LoVo (cell line): ENCODE measurements around the gene ARMH1.
"Not testable (repeated sequence)": the region's sequence is repeated elsewhere in the genome, so short reads cannot be mapped to it uniquely, and the experiment has no call there.

Experiments used
- DNase-seq: peaks from one replicate; pipeline ENCODE4 v3.0.0-alpha.2; 2016; ENCODE audit warnings: low spot score

The ARMH1 gene

DNA sequence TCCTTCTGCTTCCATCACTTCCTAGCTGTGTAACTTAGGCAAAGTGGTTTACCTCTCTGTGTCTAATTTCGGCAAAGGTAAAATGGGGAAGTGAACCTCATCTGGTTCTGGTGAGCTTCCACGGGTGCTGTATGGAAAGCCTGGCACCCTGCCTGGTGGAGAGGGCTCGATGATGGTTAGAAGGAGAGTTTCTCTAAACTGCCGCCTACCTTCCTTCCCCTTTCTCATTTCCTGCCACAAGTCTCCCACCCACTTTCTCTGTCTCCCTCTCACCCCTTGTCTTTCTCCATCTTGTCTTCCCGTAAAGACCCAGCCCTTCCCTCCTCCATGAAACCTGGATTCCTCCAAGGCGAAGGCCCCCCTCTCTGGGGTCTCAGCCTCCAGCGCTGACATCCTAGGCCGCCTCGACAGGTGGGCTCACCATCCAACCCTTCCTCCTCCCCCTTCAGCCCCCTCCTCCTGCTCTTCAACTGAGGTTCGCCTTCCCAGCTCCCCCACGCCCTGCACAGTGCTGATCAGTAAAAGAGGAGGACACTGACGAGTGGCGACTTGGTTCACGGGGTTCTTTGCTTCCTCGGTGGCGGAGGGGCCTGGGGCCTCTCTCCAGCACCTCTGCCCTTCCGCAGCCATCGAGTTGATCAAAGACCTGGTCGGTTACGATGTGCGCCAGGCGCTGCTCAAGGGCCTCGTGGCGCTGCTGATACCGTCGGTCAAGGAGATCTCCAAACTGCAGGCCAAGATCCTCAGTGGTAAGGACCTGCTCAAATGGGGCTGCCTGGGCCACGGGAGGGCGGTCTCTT lies 49.2 kb downstream of the ARMH1 start:
- DNase-seq: no peak

DNA sequence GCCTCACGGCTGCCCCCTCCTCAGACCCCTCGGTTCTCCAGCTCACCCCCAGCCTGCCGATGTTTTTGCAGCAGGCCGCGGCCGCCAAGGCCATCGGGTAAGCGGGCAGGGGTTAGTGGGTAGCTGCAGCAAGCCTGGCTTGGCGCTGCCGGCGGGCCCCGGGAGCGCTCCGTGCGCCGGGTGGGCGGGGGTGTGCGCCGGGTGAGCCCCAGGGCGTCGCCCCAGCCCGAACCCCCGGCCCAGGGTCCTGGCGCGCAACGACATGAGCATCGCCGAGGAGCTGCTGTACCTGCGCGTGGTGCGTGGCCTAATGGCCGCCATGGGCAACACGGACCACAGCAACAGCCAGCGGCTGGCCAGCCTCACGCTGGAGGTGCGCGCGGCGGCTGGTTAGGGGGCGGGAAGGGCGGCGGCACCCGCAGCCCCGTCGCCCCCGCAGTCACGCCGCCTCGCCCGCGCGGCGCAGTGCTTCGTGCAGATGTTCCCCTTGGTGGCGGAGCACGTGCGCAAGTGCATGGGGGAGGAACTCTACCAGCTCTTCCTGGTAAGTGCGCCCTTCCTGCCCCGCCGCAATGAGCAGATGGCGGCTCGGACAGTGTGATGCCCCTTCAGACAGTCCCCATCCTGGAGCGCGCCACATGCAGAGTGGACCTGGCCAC lies 49.9 kb downstream of the ARMH1 start:
- DNase-seq: no peak

DNA sequence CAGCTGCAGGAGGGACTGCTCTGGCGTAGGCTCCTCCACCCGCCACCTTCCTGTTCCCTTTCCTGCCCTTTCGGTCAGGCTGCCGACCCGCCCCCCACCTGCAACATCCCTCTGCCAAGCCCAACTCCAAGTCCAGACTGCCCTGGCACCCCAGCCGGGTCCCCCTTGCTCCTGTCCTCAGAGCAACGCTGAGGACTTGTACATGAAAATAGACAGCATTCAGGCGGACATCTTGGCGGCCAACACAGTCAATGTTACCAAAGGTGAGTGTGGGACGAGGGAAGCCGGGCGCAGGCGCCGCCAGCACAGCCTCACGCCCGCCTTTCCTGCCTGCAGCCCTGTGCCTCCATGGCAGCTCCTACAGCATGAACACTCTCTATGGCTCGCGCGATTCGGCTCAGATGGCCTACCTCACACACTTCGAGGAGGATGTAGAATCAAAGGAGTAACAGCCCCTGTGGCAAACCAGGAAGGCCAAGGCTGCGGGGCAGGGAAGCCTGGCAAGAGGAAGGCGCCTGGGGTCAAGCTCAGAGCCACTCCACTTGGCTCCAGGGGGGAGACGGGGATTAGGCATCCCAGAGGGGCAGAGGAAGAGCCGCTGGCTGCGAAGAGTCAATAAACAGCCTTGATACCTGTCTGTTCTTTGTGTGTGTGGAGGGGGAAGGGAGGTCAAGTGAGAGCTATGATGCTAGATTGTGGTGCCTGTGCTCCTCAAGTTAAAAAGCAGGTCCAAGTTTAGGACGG lies 50.6 kb downstream of the ARMH1 start:
- DNase-seq: no peak

DNA sequence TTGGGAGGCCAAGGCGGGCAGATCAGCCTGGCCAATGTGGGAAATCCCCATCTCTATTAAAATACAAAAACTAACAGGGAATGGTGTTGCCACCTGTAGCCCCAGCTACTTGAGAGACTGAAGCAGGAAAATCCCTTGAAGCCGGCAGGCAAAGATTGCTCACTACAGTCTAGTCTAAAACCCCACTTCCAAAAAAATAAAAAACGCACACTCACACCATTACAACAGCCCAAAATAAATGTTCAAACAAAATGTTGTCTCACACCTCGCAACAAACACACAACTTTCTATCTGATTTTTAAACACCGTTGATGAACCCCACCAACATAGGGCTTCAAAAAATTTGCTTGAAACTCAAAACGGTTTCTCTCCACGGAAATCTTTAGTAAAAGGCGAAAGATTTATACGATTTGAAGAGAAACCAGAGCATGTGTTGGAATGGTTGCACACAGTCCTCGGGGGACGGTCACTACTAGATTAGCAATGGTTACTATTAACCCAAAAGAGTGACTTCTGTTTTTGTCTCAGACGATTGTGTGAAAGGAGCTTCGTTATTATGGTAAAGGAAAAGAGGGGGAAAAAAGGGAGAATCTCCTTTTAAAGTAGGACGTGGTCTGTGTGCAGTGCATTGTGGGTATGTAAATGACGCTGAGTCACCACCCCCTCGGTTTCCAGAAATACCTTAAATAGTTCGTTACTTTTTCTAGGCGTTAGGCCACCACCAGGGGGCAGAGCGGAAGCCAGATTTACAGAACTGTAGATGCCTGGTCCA lies 56.4 kb downstream of the ARMH1 start, which contains the start of gene RNU5D-1:
Gene RNU5D-1 (minus strand): TSS at position 430 of the 772 bp plus-strand sequence.
- DNase-seq: peak; percentile 96

DNA sequence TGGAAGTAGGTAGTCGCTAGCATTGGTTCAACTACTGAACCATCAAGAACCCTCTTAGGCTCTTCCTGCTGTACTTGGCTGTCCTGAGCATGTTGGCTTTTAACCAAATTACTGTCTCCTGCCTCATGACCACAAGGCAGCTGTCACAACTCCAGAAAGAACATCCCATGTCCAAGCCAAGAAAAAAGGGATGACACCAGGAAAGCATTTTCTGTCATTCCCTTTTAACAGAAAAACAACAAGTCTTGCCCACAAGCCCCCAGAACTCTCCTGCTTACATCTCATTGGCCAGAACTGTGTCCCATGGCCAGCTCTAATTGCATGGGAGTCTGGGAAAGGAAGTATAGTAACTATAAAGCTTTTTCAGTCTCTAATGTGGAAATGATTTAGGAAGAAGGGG lies 58.9 kb downstream of the ARMH1 start:
- peak; percentile 21 for DNase-seq

DNA sequence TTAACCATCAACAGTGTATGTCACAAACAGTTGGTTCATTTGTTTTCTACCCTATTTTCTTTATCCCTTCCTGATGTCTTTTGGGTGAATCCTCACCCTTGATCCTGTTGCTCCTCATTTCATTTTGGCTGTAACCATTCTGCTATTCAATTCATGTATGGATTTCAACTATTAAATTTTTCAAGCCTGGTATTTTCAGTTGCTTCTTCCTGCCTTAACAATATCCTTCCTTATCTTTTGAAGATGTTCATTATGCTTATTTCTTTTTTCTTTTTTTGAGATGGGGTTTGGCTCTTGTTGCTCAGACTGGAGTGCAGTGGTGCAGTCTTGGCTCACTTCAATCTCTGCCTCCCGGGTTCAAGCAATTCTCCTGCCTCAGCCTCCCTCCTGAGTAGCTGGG lies 59.3 kb downstream of the ARMH1 start:
- no peak for DNase-seq

DNA sequence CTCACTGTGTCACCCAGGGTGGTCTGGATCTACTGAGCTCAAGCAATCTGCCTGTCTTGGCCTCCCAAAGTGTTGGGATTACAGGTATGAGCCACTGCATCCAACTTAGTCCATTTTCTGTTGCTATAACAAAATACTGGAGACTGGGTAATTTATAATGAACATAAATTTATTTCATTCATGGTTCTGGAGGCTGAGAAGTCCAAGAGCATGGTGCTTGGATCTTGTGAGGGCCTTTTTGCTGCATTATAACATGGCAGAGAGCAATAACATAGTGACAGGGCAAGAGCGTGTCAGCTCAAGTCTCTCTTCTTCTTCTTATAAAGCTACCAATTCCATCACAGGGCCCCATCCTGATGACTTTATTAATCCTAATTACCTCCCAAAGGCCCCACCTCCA lies 61.5 kb downstream of the ARMH1 start:
- DNase-seq: no peak

DNA sequence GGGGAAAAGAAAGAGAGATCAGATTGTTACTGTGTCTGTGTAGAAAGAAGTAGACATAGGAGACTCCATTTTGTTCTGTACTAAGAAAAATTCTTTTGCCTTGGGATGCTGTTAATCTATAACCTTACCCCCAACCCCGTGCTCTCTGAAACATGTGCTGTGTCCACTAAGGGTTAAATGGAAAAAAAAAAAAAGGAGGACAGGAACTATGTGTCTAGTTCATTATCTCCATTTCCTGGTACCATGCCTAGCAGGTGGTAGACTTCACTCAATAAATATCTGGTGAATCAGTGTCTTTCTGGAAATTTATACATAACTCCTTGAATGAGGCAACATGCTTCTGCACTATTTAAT lies 64.4 kb downstream of the ARMH1 start:
- not testable (repeated sequence) for DNase-seq

DNA sequence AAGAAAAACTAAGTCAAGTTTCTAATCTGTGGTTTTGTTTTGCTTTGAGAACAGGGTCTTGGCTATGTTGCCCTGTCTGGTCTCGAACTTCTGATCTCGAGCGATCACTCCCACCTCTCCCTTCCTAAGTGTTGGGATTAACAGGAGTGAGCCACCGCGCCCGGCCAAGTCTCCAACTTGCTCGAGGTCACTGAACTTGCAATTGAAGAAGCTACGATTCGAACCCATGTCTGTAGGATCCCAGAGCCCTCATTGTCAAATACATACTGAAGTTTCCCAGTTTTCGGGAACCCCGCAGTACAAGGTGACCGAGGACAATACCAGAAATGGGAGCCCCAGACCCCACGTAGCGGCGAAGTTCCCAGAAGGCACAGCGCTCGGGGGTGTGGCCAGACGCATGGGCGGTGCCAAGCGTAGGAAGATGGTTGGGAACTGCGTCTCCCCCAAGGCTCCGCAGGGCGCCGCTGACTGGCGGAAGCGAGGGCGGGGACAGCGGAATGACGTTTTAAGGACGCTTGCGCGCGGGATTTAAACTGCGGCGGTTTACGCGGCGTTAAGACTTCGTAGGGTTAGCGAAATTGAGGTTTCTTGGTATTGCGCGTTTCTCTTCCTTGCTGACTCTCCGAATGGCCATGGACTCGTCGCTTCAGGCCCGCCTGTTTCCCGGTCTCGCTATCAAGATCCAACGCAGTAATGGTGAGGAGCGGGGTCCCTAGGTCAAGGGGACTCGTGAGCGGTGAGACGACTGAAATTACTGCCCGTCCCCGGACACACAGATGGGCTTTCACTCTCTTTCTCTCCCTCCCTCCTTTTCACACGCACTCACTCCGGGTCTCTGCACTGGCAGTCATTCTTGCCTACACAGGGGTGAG lies 65.0 kb downstream of the ARMH1 start, which contains the start of gene KIF2C:
Gene KIF2C (plus strand): TSS at position 531 of the 872 bp plus-strand sequence. CDS start 96 bp downstream, at position 627.
- peak; percentile 99 for DNase-seq

DNA sequence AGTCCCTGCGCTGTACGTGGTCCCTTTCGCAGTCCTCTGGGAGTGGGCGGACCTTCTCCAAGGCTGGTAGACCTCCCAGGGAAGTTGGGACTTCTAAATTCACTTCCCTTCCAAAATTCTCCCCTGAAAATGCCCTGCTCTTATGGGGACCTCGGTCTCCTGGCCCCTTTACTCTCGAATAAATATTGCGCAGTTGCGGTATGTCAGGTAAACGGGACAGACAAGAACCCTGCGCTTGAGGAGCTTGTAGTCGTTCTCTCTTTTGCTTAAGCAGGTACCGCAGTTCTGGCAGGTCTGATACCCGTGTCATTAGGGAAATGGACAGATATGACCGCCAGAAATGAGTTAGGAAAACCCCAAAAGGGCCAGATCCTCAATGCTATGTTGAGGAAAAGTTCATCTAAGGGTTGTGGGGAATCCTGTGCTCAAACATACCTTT lies 65.7 kb downstream of the ARMH1 start:
- no peak for DNase-seq

DNA sequence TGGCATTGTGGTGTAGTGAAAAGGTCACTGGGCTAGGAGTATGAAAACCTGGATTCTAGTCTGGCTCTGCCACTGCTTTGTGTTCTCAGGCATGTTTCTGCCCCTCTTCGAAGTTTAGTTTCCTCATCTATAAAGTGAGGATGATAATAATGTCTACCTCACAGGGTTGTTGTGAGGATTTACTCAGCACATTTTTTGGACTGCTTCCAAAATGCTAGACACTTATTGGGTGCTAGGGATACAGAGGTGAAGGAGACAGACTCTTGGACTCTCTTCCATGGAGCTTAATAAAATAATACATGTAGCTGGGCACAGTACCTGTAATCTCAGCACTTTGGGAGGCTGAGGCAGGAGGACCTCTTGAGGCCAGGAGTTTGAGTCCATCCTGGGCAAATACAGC lies 68.7 kb downstream of the ARMH1 start:
- no peak for DNase-seq

DNA sequence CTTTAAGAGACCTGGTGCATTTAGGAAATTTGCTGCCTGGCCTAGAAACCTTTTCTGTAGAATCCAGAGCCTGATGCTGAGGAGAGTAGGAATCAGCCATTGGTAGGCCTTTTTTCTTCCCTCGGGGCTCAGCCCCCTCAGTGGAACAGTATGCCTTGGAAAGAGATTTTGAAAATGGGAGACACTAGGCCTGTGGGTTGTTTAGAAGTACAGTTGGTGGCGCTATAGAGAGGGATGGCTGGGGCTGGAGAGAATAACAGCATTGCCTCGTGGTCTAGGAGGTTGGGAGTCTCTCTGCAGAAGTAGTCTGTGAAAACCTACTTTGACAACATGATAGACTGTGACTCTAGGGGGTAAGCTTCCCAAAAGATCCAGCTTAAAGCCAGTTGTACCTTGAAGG lies 73.4 kb downstream of the ARMH1 start:
- DNase-seq: no peak

DNA sequence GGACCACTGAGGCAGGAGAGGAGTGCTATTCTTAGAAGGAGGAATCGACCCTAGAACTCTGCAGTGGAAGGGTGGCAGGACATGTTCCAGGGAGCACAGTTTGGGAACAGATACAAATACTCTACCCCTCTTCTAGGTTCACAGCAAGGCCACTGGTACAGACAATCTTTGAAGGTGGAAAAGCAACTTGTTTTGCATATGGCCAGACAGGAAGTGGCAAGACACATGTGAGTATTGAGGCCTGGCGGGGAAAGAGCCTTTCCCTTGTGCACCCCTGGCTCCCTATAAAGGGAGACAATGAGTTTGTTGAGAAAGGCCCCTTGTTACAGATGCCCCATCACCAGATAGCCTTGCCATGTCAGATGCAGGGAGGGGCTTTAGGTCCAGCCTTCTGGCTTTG lies 82.9 kb downstream of the ARMH1 start:
- DNase-seq: no peak

DNA sequence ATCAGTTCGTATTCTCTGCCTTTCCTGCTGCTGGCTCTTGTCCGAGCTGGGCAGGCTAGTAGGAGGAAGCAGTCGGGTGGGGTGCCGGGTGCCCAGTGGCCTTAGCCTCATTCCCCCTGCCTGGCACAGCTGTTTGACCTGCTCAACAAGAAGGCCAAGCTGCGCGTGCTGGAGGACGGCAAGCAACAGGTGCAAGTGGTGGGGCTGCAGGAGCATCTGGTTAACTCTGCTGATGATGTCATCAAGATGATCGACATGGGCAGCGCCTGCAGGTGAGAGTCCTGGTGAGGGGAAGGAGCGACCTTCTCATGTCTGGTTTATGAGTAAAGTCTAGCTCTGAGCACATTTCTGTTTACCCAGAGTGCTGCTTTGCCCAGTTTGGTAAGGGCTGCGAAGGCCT lies 84.6 kb downstream of the ARMH1 start:
- DNase-seq: no peak

DNA sequence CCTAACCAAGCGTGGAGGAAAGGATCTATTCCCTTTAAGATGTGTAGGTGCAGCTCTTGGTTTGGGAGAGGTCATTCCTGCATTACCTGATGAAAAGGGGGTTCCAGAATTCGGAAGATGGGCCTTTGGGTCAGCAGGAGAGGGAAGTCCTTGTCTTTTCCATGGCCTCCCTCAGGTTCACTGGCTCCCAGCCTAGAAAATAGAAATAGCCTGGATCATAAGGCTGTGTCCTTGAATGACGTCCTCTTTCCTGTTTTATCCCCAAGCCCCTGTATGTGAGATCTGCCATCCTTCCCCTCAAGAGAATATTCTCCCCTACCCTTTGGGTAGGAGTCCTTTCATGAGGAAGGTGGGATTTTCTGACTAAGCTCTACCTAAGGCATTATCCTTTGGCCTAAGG lies 86.4 kb downstream of the ARMH1 start:
- no peak for DNase-seq

DNA sequence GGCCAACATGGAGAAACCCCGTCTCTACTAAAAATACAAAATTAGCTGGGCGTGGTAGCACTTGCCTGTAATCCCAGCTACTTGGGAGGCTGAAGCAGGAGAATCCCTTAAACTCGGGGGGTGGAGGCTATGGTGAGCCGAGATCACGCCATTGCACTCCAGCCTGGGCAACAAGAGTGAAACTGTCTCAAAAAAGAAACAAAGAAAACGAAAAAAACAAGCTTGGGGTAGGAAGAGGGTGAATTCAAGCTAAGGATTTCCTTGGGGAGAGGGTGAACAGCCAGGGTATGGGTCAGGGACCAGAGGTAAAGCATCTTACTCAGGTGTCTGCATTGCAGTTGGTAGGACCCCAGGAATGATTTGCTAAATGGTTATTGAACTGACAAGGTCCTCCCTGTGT lies 91.9 kb downstream of the ARMH1 start:
- DNase-seq: not testable (repeated sequence)
